Subcutaneous abdominal adipose tissue (tissue), 5 donors: Measurements from ENCODE around the gene SMAD5.

Experiments used
- H3K27ac ChIP-seq: one replicate; pipeline ENCODE4 v1.7.0; 2013; ENCODE audit warnings: low read depth, mild to moderate bottlenecking, inconsistent platforms, low read length, moderate library complexity
- H3K27me3 ChIP-seq, 5 donors: one replicate each; pipeline ENCODE4 v1.7.0; 2013; ENCODE audit warnings: low read length in 5 of 5, inconsistent platforms in 1 of 5; ENCODE audit not compliant: control insufficient read depth in 5 of 5, insufficient read depth in 4 of 5
- H3K36me3 ChIP-seq, 5 donors: one replicate each; pipeline ENCODE4 v1.7.0; 2013; ENCODE audit warnings: low read length in 5 of 5; ENCODE audit not compliant: control insufficient read depth in 5 of 5, insufficient read depth in 5 of 5
- H3K4me1 ChIP-seq, 5 donors: one replicate each; pipeline ENCODE4 v1.7.0; 2013; ENCODE audit warnings: low read length in 5 of 5, mild to moderate bottlenecking in 3 of 5, moderate library complexity in 1 of 5; ENCODE audit not compliant: control insufficient read depth in 5 of 5, insufficient read depth in 5 of 5
- H3K4me3 ChIP-seq, 5 donors: one replicate each; pipeline ENCODE4 v1.7.0; 2013; ENCODE audit warnings: low read length in 5 of 5, low read depth in 1 of 5
- H3K9ac ChIP-seq, 5 donors: one replicate each; pipeline ENCODE4 v1.7.0; 2013; ENCODE audit warnings: low read length in 5 of 5, mild to moderate bottlenecking in 4 of 5, moderate library complexity in 3 of 5
- H3K9me3 ChIP-seq, 5 donors: one replicate each; pipeline ENCODE4 v1.7.0; 2013; ENCODE audit warnings: low read length in 5 of 5; ENCODE audit not compliant: control insufficient read depth in 5 of 5
- donor health status: healthy.
- donor health status: healthy.
- donor health status: healthy.
- donor health status: healthy.
- donor health status: healthy.

Gene SMAD5

DNA sequence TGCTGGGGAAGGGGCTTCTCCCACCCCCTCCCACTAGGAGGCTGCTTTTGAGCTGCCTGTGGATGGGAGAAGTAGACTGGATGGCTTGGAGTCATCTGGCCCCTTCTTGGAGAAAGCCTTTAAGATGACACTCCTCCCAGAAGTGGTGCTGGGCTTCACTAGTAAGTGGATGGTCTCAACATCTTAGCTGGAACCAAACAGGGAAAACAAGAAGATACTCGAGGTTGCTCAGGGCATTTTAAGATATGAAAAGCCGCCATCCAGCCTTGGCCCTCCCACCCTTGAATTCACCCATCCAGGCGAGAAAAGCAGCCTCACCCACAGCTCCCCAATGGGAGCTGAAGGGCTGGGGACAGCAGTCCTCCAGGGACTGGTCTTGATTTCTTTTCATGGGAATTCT is 68.1 kb downstream of the SMAD5 start:
- Histone ChIP-seq H3K4me3 (no peak overlapping the region), H3K36me3 (no peaks in the 10 kb centered on the region), H3K9ac (no peak overlapping the region), H3K27me3 (peaks cover 0 to 17% (median 6%) of the 10 kb centered on the region in 5 donors), H3K4me1 (no peaks in the 10 kb centered on the region), H3K9me3 (peaks cover 0 to 8% (median 3%) of the 10 kb centered on the region in 5 donors), H3K27ac (no peak overlapping the region)

- Histone ChIP-seq H3K27me3 (peaks cover 0 to 17% (median 6%) of the 10 kb centered on the region in 5 donors), H3K36me3 (no peaks in the 10 kb centered on the region), H3K4me1 (no peaks in the 10 kb centered on the region), H3K4me3 (no peak overlapping the region), H3K9ac (no peak overlapping the region), H3K27ac (no peak overlapping the region), H3K9me3 (peaks cover 0 to 10% (median 3%) of the 10 kb centered on the region in 5 donors)
Observed at GRCh38 chr5:136201870-136202269, 69.2 kb downstream of the SMAD5 start.

DNA sequence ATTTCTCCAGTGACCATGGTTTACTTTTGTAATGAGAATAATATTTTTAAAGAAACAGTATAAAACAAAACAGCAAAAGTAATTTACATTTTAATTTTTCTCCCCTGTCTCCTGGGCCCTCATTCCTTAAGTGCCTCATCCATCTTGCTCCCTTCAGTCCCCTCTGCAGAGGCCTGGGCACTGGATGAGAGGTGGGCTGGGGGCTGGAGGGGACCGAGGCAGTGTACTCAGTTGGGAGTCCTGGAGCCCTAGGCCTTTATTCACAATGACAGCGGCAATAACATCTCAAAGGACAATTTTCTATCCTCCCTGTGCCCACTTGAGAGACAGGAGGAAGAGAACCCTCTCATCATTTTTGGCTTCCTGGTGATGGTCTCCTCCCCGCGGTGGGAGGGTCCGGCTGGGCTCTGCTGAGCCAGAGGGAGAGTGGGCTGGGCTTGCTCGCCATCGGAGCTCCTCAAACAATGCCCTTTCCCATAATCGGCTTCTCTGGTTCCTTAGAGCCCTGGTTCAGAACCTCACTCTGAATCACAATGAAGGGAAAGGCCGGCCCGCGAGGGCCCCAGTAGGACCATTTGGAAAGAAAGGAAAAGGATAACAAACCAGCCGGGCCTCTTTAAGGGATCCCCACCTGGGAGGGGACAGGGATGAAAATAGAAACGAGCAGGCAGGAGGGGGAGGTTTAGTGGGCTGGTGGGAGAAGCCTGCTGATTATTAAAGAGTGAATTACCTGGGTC is 70.0 kb downstream of the SMAD5 start:
- peaks cover 0 to 15% (median 4%) of the 10 kb centered on the region in 5 donors for H3K27me3 ChIP-seq
- no peak overlapping the region for H3K4me3 ChIP-seq
- no peak overlapping the region for H3K9ac ChIP-seq
- H3K36me3 ChIP-seq: no peaks in the 10 kb centered on the region
- H3K4me1 ChIP-seq: no peaks in the 10 kb centered on the region
- H3K9me3 ChIP-seq: peaks cover 0 to 10% (median 3%) of the 10 kb centered on the region in 5 donors
- H3K27ac ChIP-seq: no peak overlapping the region

GRCh38 chr5:136203303-136203922 is 70.8 kb downstream of the SMAD5 start:
- H3K4me1 ChIP-seq: no peaks in the 10 kb centered on the region
- H3K9me3 ChIP-seq: peaks cover 0 to 10% (median 3%) of the 10 kb centered on the region in 5 donors
- no peak overlapping the region for H3K4me3 ChIP-seq
- H3K9ac ChIP-seq: no peak overlapping the region
- peaks cover 0 to 15% (median 4%) of the 10 kb centered on the region in 5 donors for H3K27me3 ChIP-seq
- no peak overlapping the region for H3K27ac ChIP-seq
- H3K36me3 ChIP-seq: no peaks in the 10 kb centered on the region

GRCh38 chr5:136205061-136205702 is 72.5 kb downstream of the SMAD5 start:
- Histone ChIP-seq H3K9ac (no peak overlapping the region), H3K4me3 (no peak overlapping the region), H3K27me3 (peaks cover 0 to 6% (median 3%) of the 10 kb centered on the region in 5 donors), H3K9me3 (peaks cover 0 to 10% (median 3%) of the 10 kb centered on the region in 5 donors), H3K27ac (no peak overlapping the region), H3K4me1 (no peaks in the 10 kb centered on the region), H3K36me3 (no peaks in the 10 kb centered on the region)

GRCh38 chr5:136205941-136206340 is 73.3 kb downstream of the SMAD5 start:
- H3K27me3 ChIP-seq: peaks cover 0 to 6% (median 3%) of the 10 kb centered on the region in 5 donors
- H3K9ac ChIP-seq: no peak overlapping the region
- H3K4me1 ChIP-seq: no peaks in the 10 kb centered on the region

DNA sequence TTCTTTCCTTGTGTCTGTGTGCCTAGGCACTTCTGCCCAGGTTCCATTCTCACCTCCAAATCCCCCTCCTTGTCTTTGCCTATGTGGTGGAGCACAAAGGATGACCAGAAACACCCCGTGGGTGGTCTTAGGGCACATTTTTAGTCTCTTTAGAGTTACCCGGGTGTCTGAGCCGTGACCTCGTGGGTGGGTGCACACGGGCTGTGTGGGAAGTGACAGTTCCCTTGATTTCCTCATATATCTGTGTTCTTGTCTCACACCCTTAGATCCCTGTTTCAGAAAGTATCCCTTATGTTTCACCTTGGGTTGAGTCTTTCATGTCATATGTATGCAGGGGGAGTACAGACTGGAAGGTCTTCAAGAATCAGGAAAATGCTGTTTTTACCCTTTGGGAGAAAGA is 73.7 kb downstream of the SMAD5 start:
- no peak overlapping the region for H3K4me3 ChIP-seq
- H3K27me3 ChIP-seq: peaks cover 0 to 9% (median 5%) of the 10 kb centered on the region in 5 donors
- no peaks in the 10 kb centered on the region for H3K4me1 ChIP-seq
- no peak overlapping the region for H3K27ac ChIP-seq
- no peak overlapping the region for H3K9ac ChIP-seq
- H3K36me3 ChIP-seq: no peaks in the 10 kb centered on the region
- H3K9me3 ChIP-seq: peaks cover 0 to 10% (median 3%) of the 10 kb centered on the region in 5 donors

More at GRCh38 chr5:136205941-136206340, 73.3 kb downstream of the SMAD5 start:
- H3K9me3 ChIP-seq: peaks cover 0 to 10% (median 3%) of the 10 kb centered on the region in 5 donors
- H3K36me3 ChIP-seq: no peaks in the 10 kb centered on the region
- no peak overlapping the region for H3K4me3 ChIP-seq
- no peak overlapping the region for H3K27ac ChIP-seq

DNA sequence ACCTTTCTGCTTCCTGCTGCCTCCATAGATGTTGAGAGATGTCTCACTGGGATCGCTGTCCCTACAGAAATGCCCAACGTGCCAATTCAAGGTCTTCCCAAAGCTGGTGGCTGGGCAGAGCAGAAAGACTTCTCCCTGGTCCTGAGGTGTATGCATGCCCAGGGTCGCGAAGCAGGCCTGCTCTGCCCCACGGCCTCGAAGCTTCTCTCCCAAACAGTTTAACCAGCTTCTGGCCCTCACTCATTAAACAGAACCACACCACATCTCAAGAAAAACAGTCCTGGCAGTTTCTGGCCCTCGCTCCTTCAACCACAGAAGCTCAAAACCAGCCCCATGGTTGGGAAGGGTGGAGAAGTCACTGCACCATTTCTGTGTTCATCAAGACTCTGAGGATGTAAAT is 75.0 kb downstream of the SMAD5 start:
- Histone ChIP-seq H3K4me3 (no peak overlapping the region), H3K9me3 (peaks cover 0 to 10% (median 3%) of the 10 kb centered on the region in 5 donors), H3K4me1 (no peaks in the 10 kb centered on the region), H3K27ac (no peak overlapping the region), H3K9ac (no peak overlapping the region), H3K27me3 (peaks cover 0 to 12% (median 5%) of the 10 kb centered on the region in 5 donors), H3K36me3 (no peaks in the 10 kb centered on the region)

DNA sequence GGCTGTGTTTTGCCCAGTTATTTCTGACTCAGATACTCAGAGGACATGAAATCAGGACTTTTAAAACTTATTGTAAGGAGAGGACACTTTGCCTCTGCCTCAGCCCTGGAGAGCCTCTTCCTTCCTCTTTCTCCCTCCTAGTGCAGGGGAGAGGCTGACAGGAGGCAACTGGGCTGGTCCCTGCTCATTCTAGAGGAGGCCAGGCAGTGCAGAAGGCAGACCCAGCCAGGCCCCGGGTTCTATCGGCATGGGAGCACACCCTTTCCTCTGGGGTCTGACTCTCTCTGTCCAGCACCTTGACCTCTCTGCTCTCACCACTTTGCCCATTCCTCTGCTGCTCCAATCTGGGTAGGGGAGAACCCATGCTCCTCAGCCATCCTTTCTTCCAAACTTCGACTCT is 76.3 kb downstream of the SMAD5 start:
- Histone ChIP-seq H3K9me3 (peaks cover 0 to 10% (median 3%) of the 10 kb centered on the region in 5 donors), H3K27ac (no peak overlapping the region), H3K27me3 (peaks cover 5 to 22% (median 9%) of the 10 kb centered on the region in 5 donors), H3K9ac (no peak overlapping the region), H3K4me3 (no peak overlapping the region), H3K36me3 (no peaks in the 10 kb centered on the region), H3K4me1 (no peaks in the 10 kb centered on the region)
